NCI-H2171 (cell line): Measurements from ENCODE around the gene MEGF10.

ENCODE experiments used
- DNase-seq: peaks from one replicate; lab custom pipeline; 2025; lab: John Stamatoyannopoulos, UW

Gene MEGF10

GRCh38 chr5:127369796-127370195, 79.2 kb downstream of the MEGF10 start:
- peak; percentile 53 for DNase-seq

GRCh38 chr5:127370631-127371030, 80.0 kb downstream of the MEGF10 start:
- no peak for DNase-seq

GRCh38 chr5:127373858-127374491, 83.4 kb downstream of the MEGF10 start:
- DNase-seq: no peak

- DNase-seq: no peak
Observed at GRCh38 chr5:127375124-127375523, 84.5 kb downstream of the MEGF10 start.

GRCh38 chr5:127375544-127376091, 85.0 kb downstream of the MEGF10 start:
- no peak for DNase-seq

GRCh38 chr5:127377651-127378050, 87.1 kb downstream of the MEGF10 start:
- no peak for DNase-seq

- DNase-seq: no peak
Observed at GRCh38 chr5:127385936-127386335, 95.3 kb downstream of the MEGF10 start.

GRCh38 chr5:127386557-127386956, 96.0 kb downstream of the MEGF10 start:
- no peak for DNase-seq

GRCh38 chr5:127389601-127390000, 99.0 kb downstream of the MEGF10 start:
- no peak for DNase-seq

- DNase-seq: no peak
Observed at GRCh38 chr5:127392762-127393161, 102.2 kb downstream of the MEGF10 start.

GRCh38 chr5:127396490-127397155, 106.0 kb downstream of the MEGF10 start:
- DNase-seq: no peak

GRCh38 chr5:127398508-127398907, 107.9 kb downstream of the MEGF10 start:
- no peak for DNase-seq

GRCh38 chr5:127399068-127399467, 108.5 kb downstream of the MEGF10 start:
- no peak for DNase-seq

GRCh38 chr5:127400539-127400938, 109.9 kb downstream of the MEGF10 start:
- DNase-seq: no peak

- no peak for DNase-seq
Observed at GRCh38 chr5:127400946-127401670, 110.5 kb downstream of the MEGF10 start.

- no peak for DNase-seq
Observed at GRCh38 chr5:127402361-127402760, 111.8 kb downstream of the MEGF10 start.

GRCh38 chr5:127404190-127404589, 113.6 kb downstream of the MEGF10 start:
- DNase-seq: no peak

GRCh38 chr5:127406326-127407121, 115.9 kb downstream of the MEGF10 start:
- no peak for DNase-seq

GRCh38 chr5:127409246-127409917, 118.8 kb downstream of the MEGF10 start:
- DNase-seq: no peak

GRCh38 chr5:127409921-127410675, 119.5 kb downstream of the MEGF10 start:
- no peak for DNase-seq

- DNase-seq: no peak
Observed at GRCh38 chr5:127410959-127411358, 120.4 kb downstream of the MEGF10 start.
